Activated naive CD8-positive, alpha-beta T cell treated with anti-CD3 and anti-CD28 coated beads, Interleukin-2, amount 50 U/mL, for 24 hours (primary cell): ENCODE measurements around the gene ARID1B.
A peak's percentile ranks its signal among the peaks of the same experiment; 100 is the strongest.

Experiments used
- ATAC-seq: fragments of 150-1000 bp; cut with Tn5 transposase; one replicate; pipeline ENCODE4 v1.10.0; 2021
- DNase-seq: peaks from one replicate; pipeline ENCODE4 v3.0.0; 2021
- H3K27ac Mint-ChIP-seq: one replicate; pipeline ENCODE4 v1.8.0; 2021; ENCODE audit warnings: mild to moderate bottlenecking, mixed read lengths
- H3K27me3 Mint-ChIP-seq: one replicate; pipeline ENCODE4 v1.8.0; 2021; ENCODE audit warnings: mixed read lengths
- H3K36me3 Mint-ChIP-seq: one replicate; pipeline ENCODE4 v1.8.0; 2021; ENCODE audit warnings: low read depth, mixed read lengths
- H3K4me1 Mint-ChIP-seq: one replicate; pipeline ENCODE4 v1.8.0; 2021; ENCODE audit warnings: mixed read lengths
- H3K4me3 Mint-ChIP-seq: one replicate; pipeline ENCODE4 v1.8.0; 2021; ENCODE audit warnings: mild to moderate bottlenecking, moderate library complexity, mixed read lengths
- H3K9me3 Mint-ChIP-seq: one replicate; pipeline ENCODE4 v1.8.0; 2021; ENCODE audit warnings: mixed read lengths

ARID1B gene

DNA sequence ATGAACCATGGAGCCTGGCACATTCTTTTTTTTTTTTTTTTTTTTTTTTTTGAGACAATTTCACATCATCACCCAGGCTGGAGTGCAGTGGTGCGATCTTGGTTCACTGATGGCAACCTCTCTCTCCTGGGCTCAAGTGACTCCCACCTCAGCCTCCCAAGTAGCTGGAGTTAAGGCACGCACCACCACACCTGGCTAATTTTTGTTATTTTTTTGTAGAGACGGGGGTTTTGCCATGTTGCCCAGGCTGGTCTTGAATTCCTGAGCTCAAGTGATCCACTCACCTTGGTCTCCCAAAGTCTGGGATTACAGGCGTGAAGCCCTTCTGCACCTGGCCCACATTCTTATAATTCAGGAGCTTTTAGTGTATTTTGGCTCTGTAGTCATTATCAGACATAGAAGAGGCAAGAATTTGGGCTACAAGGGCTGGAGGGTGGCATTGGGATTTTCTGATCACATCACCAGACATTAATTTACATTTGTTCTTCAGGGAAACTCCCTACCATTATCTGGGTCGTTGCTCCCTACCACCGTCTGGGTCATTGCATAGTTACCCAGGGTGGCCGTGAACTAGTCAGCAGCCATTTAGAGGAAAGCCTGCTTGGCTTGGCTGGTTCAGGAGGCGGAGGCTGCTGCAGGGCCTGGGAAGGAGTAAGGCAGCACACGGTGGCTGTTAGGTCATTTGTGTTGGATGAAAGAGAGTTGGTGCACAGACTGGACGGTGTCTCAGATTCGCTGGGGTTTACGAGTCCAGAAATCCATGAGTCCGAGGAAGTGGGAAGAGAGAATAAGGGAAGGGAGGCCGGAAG lies 17.6 kb downstream of the ARID1B start:
- Mint-ChIP-seq H3K4me1 (peaks cover 92% of the 10 kb centered on the region), H3K36me3 (peaks cover 5% of the 10 kb centered on the region), H3K4me3 (peak overlapping the region; percentile 40), H3K27me3 (no peaks in the 10 kb centered on the region), H3K27ac (peak overlapping the region; percentile 79), H3K9me3 (no peaks in the 10 kb centered on the region)
- peak; percentile 74 for ATAC-seq
- DNase-seq: no peak

DNA sequence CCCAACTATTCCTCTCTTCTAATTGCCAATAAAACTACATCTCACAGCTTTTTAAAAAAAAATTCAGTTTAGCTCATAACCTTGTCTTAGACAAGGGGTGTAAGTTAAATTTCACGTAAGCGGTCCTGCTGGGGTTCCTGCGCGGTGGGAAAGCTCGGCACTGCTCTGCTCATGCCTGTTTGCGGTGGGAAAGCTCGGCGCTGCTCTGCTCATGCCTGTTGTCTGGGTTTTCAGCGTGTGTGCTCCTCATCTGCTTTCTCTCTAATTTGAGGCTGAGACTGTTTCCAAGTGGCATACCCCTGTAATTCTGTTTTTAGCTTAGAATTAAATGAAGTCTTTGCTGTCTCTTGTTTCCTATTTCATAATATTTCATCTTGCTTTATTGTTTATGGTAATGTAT lies 18.6 kb downstream of the ARID1B start:
- Mint-ChIP-seq H3K27me3 (no peaks in the 10 kb centered on the region), H3K27ac (no peak overlapping the region), H3K4me1 (peaks cover 84% of the 10 kb centered on the region), H3K36me3 (peaks cover 6% of the 10 kb centered on the region), H3K4me3 (peak overlapping the region; percentile 22), H3K9me3 (no peaks in the 10 kb centered on the region)
- DNase-seq (no peak), ATAC-seq (no peak)

DNA sequence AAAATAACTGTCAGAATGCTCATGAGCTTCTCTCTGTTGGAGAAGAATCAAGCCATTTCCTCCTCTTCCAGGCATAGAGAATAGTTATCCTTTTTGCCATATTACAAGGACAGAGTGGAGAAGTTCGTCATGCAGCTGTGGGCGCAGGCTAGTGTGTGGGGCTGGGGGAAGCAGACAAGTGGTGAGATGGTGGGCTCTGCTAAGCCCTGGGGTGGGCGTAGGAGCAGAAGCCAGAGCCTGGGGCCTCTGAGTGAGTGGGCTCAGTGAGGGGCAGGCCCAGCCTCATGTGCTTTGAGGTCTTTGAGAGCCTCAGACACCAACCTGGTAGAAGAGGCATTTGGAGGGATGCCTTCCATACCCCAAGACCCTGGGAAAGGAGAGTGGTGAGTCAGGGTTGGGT lies 19.4 kb downstream of the ARID1B start:
- Mint-ChIP-seq H3K4me3 (no peak overlapping the region), H3K27ac (peak overlapping the region; percentile 62), H3K36me3 (peaks cover 6% of the 10 kb centered on the region), H3K4me1 (peaks cover 80% of the 10 kb centered on the region), H3K9me3 (no peaks in the 10 kb centered on the region), H3K27me3 (no peaks in the 10 kb centered on the region)
- ATAC-seq: no peak
- DNase-seq: no peak

DNA sequence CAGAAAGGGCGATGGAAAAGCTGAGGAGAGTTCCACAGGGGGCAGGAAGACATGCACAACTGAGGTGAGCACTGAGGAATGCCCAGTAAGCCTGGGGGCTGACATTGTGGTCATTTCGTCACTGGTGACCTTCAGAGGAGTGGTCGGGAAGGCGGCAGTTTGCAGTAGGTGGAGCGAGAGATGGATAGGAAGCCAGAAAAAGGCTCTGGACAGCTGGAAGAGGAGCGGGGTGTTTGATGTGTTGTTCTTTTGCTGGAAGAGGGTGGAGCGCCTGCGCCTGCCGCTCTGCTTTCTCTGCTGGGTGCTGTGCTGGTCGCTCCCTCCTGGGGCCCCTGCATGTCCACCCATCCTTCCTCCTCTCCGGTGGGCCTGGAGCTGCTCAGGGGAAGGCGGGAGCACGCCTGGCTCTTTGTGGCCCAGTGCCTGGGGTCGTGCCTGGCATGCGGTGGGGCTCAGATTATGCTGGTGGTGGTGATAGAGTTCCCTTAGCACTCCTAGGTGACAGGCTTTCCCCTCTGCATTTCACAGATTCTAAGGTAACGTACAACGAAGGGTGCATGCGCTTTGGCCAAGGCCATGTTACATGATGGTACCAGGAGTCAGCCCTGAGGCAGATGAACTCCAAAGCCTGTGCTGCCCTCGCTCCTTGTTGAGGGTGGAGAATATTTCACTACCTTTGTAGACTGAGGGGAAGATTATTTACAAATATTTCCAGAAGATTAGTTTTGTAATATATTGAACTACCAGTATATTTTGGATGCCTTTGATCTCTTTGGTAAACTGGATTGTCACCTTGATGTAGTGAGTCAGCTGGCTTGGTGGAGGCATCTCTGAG lies 20.9 kb downstream of the ARID1B start:
- ATAC-seq (no peak), DNase-seq (no peak)
- H3K27ac Mint-ChIP-seq: no peak overlapping the region
- H3K36me3 Mint-ChIP-seq: peaks cover 6% of the 10 kb centered on the region
- H3K9me3 Mint-ChIP-seq: no peaks in the 10 kb centered on the region
- H3K4me3 Mint-ChIP-seq: no peak overlapping the region
- peaks cover 78% of the 10 kb centered on the region for H3K4me1 Mint-ChIP-seq
- H3K27me3 Mint-ChIP-seq: no peaks in the 10 kb centered on the region

DNA sequence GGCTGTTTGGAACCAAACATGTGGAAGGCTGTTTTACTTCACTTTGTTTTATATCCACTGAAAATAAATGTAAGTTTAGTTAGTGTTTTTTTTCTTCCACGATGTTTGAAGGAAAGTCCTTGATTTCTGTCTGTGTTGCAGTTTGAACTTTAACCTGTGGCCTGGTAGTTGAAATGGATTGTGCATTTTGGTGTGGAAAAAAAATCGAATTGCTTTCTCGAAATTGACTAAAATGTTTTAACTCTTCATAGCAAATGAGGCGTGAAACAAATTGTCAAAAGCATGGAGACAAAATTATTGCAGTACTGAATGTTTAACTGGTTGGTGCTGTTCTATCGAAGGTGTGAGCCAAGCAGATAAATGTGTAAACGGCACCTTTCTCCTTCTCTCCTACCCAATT lies 24.5 kb downstream of the ARID1B start:
- no peak for DNase-seq
- H3K4me1 Mint-ChIP-seq: peaks cover 71% of the 10 kb centered on the region
- ATAC-seq: no peak
- peaks cover 6% of the 10 kb centered on the region for H3K9me3 Mint-ChIP-seq
- peak overlapping the region; percentile 8 for H3K27ac Mint-ChIP-seq
- peaks cover 24% of the 10 kb centered on the region for H3K36me3 Mint-ChIP-seq
- no peaks in the 10 kb centered on the region for H3K27me3 Mint-ChIP-seq
- H3K4me3 Mint-ChIP-seq: no peak overlapping the region

DNA sequence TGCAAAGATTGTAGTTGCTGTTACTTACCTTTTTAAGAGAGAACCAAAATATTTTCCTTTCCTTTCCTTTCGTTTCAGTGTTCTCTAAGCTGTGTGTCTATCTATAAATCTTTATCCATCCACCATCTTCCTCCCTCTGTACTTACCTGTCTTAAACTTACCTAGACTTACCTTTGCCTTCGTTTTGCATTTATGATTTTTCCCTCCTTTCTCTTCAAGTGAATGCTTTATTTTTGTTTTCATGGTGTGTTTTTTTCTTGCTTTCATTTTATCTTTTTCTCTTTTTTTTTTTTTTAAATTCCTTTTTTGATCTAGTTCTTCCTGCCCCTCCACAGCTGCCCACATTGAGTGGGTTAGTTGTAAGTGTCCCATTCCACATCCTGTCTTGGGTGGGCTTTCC lies 26.2 kb downstream of the ARID1B start:
- Mint-ChIP-seq H3K27me3 (no peaks in the 10 kb centered on the region), H3K4me3 (peak overlapping the region; percentile 1), H3K4me1 (peaks cover 73% of the 10 kb centered on the region), H3K9me3 (peaks cover 6% of the 10 kb centered on the region), H3K27ac (peak overlapping the region; percentile 26), H3K36me3 (peaks cover 19% of the 10 kb centered on the region)
- ATAC-seq (no peak), DNase-seq (no peak)

DNA sequence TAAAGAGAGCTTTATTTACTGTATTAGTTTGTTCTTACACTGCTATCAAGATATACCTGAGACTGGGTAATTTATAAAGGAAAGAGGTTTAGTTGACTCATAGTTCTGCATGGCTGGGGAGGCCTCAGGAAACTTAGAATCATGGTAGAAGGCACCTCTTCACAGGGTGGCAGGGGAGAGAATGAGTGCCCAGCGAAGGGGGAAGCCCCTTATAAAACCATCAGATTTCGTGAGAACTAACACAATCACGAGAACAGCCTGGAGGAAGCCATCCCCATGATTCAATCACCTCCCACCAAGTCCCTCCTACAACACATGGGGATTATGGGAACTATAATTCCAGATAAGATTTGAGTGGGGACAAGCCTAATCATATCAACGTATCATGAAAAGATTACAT lies 27.2 kb downstream of the ARID1B start:
- Mint-ChIP-seq H3K36me3 (peaks cover 19% of the 10 kb centered on the region), H3K4me1 (peaks cover 76% of the 10 kb centered on the region), H3K27me3 (no peaks in the 10 kb centered on the region), H3K4me3 (no peak overlapping the region), H3K9me3 (peaks cover 6% of the 10 kb centered on the region), H3K27ac (peak overlapping the region; percentile 26)
- ATAC-seq (peak; percentile 72), DNase-seq (peak; percentile 32)

DNA sequence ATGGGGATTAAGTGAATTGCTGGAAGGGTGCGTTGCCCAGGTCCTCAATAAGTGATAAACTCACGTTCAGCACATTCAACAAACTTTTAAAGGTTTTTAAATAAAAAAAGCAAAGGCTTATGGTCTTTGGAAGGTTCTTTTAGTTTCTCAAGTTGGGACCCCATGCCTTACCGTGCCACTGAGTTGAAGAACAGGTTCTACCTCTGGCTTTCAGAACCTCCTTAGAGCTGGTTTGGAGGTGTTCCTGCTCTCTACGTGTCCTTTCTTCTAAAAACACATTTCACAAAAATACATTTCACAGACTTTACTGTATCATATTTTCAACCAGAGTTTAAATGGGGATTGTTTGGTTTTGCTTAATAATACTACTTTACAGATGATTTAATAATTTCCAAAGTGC lies 29.0 kb downstream of the ARID1B start:
- Mint-ChIP-seq H3K27ac (peak overlapping the region; percentile 22), H3K4me3 (no peak overlapping the region), H3K4me1 (peaks cover 87% of the 10 kb centered on the region), H3K27me3 (no peaks in the 10 kb centered on the region), H3K36me3 (peaks cover 23% of the 10 kb centered on the region), H3K9me3 (peaks cover 6% of the 10 kb centered on the region)
- no peak for DNase-seq
- no peak for ATAC-seq

DNA sequence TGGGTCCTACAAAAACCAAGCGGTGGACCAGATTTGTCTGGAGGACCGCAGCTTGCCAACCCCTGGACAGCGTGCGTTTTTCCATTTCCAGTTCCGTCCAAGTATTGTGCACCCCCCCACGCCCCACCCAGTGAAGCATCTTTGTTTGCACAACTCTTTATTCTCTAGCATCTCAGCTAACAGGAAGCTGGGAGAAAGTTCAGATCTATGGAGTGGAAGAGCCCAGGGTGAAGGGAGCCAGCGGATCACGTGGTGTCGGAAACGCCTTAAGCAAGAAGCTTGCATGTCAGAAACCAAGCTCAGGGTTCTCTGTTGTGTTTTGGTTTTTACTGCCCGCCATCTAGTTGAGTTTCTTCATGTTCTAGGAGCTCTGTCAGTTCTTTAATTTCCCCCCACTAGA lies 29.9 kb downstream of the ARID1B start:
- Mint-ChIP-seq H3K9me3 (peaks cover 6% of the 10 kb centered on the region), H3K27ac (peak overlapping the region; percentile 28), H3K4me3 (no peak overlapping the region), H3K27me3 (no peaks in the 10 kb centered on the region), H3K4me1 (peaks cover 89% of the 10 kb centered on the region), H3K36me3 (peaks cover 23% of the 10 kb centered on the region)
- ATAC-seq (no peak), DNase-seq (no peak)

DNA sequence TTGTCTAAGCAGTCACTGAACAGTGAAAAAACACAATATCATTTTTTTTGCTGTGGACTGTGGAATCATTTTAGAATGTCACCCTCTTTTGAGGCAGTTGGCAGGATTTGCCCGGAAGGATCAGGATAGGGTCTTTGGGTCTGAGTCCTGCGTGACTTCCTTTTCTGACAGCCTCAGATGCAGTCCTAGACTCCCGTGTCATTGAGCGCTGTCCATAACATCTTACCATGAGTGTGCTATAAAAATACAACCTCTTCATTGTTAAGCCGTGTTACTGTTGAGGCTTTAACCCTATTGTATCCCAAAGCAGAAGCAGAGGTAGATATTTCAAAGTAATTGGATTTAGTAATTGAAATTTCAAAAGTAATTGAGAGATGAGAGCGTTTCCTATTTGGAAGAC lies 30.6 kb downstream of the ARID1B start:
- H3K4me1 Mint-ChIP-seq: peaks cover 89% of the 10 kb centered on the region
- H3K9me3 Mint-ChIP-seq: peaks cover 6% of the 10 kb centered on the region
- no peak for ATAC-seq

DNA sequence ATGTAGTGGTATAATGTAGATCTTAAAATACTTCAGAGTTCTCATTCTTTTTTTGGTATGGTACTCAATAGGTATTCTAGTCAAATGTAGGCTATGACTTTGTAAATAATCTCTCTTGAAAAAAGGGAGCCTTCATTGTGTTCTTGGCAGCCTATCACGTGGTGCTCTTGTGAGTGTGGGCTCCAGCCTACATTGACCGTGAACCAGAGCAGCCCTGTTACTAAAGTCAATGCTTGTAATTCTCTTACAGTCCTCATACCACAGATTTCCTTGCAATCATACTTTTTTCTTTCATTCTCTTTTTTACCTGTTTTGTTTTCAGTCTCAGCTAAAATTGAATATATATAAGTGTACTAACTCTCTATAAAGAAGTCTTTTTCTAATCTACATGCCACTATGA lies 31.1 kb downstream of the ARID1B start:
- Mint-ChIP-seq H3K9me3 (peaks cover 6% of the 10 kb centered on the region), H3K4me3 (no peak overlapping the region), H3K27me3 (no peaks in the 10 kb centered on the region), H3K4me1 (peaks cover 85% of the 10 kb centered on the region), H3K27ac (no peak overlapping the region), H3K36me3 (peaks cover 21% of the 10 kb centered on the region)
- DNase-seq: no peak
- ATAC-seq: peak; percentile 48

More for the DNA sequence above, 30.6 kb downstream of the ARID1B start:
- Mint-ChIP-seq H3K36me3 (peaks cover 23% of the 10 kb centered on the region), H3K27me3 (no peaks in the 10 kb centered on the region), H3K4me3 (no peak overlapping the region), H3K27ac (peak overlapping the region; percentile 66)
- no peak for DNase-seq

DNA sequence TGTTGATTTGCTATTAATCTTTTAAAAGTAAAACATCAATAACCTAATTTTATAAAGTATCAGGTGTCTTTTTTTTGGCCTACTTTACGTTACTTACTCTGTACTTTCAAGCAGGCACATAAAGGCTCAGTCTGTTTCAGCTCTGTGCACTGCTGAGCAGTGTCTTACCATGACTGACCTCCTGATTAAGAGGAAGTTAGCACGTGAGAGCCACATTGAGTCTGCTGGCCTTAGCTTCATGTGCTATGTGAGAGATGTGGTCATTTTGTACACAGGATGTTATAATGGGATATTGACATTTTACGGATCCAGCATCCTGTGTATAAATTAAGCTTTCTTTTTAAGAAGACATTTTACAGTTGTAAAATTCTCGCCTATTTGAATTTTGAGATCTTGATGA lies 31.9 kb downstream of the ARID1B start:
- DNase-seq: no peak
- H3K27ac Mint-ChIP-seq: peak overlapping the region; percentile 67
- peaks cover 16% of the 10 kb centered on the region for H3K36me3 Mint-ChIP-seq
- peak; percentile 52 for ATAC-seq
- H3K4me1 Mint-ChIP-seq: peaks cover 85% of the 10 kb centered on the region
- H3K27me3 Mint-ChIP-seq: no peaks in the 10 kb centered on the region
- peak overlapping the region; percentile 0 for H3K4me3 Mint-ChIP-seq
- H3K9me3 Mint-ChIP-seq: no peaks in the 10 kb centered on the region

DNA sequence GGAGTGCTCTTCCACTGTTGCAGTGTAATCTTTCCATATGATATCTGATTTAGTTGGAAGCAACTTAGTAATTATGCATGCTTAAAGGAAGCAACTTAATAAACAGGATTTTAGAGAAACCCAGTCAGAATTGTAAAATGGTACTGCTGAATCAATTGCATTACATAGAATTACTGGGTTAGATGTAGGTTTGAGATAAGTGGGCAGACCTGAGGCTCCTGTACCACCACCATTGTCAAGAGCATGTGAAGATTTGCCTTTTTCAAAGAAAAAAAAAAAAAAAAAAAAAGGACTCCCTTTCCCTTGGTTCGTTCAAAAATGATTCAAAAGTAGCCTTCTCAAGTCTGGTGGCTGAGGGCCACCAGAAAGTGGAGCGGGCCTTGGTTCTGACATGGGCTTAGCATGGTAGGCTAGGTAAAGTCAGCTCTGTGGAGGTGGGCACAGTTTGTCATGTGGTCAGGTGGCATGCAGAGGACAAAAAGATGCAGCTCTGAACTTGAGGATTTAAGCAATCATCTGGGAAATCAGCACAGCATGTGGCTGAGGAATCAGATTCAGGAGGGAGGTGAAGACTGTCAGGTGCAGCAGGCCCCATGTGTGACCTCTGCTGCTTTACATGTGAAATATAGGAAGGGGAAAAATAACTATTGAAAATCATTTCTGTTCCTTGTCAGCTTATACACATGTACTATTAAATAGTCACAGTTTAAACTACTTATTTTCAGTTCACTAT lies 32.4 kb downstream of the ARID1B start:
- ATAC-seq: no peak
- Mint-ChIP-seq H3K27me3 (no peaks in the 10 kb centered on the region), H3K4me3 (peak overlapping the region; percentile 0), H3K4me1 (peaks cover 83% of the 10 kb centered on the region), H3K27ac (peak overlapping the region; percentile 67), H3K9me3 (no peaks in the 10 kb centered on the region), H3K36me3 (peaks cover 11% of the 10 kb centered on the region)
- DNase-seq: no peak

DNA sequence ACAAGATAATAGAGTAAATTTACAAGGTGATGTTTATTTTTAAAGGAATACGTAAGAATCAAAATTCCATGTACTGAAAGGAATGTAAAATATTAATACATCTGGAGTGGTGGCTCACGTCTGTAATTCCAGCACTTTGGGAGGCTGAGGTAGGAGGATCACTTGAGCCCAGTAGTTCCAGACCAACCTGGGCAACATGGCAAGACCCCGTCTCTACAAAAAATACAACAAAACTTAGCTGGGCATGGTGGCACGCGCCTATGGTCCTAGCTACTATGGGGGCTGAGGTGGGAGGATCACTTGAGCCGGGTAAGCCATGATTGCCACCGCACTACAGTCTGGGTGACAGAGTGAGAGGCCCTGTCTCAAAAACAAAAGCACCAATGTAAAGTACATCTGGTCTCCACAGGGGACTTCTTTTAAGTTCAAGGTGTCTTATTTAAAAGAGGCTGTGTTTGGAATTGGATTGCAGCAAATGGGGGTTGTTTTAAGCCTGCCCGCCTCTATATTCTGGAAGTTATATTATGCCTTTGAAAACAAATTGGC lies 36.9 kb downstream of the ARID1B start:
- ATAC-seq (no peak), DNase-seq (no peak)
- H3K27ac Mint-ChIP-seq: no peak overlapping the region
- H3K4me3 Mint-ChIP-seq: no peak overlapping the region
- no peaks in the 10 kb centered on the region for H3K9me3 Mint-ChIP-seq
- H3K4me1 Mint-ChIP-seq: peaks cover 76% of the 10 kb centered on the region
- H3K27me3 Mint-ChIP-seq: no peaks in the 10 kb centered on the region
- peaks cover 5% of the 10 kb centered on the region for H3K36me3 Mint-ChIP-seq
